Lower leg skin (tissue), 4 donors: ENCODE data around the gene ZNF69. TPM values are rescaled to one million over a fixed set of nuclear protein-coding genes. Genes with fewer than 3 reads are reported as not detected.
"Not testable (repeated sequence)": the region's sequence is repeated elsewhere in the genome, so short reads cannot be mapped to it uniquely, and the experiment has no call there.

Source experiments
- DNase-seq, 2 donors: peaks; one replicate each; pipeline ENCODE4 v3.0.0-alpha.2; 2019; ENCODE audit warnings: low spot score in 2 of 2
- H3K4me3 ChIP-seq: fragments of 200-600 bp; sonication (generic); 2 replicates; pipeline ENCODE4 v1.5.1; 2017; ENCODE audit warnings: mild to moderate bottlenecking, low read depth; ENCODE audit not compliant: poor library complexity, severe bottlenecking
- POLR2A ChIP-seq, 2 donors: fragments of 450-650 bp; IDR thresholded peaks; one replicate each; pipeline ENCODE4 v1.6.1; 2016 to 2017; ENCODE audit warnings: antibody characterized with exemption in 2 of 2, mild to moderate bottlenecking in 1 of 2, moderate library complexity in 1 of 2
- WGBS, 2 donors: methylation state at CpG; one replicate each; pipeline ENCODE4 v1.1.5; 2018; 5-methylcytosine and 5-hydroxymethylcytosine counted together
- intact Hi-C: fragments of 100-400 bp; cut with DNase I; formaldehyde crosslinking; loops from one replicate; pipeline ENCODE4 v1.15.0; 2023; ENCODE audit warnings: low total_unique reads
- total RNA-seq, 4 donors: library from RNA; depleted of rRNA; stranded (reverse); fragments of >200 nt; gene quantifications; one replicate each; pipeline ENCODE4 v1.1.0, GENCODE V29; 2016
- TF ChIP-seq, protein P1 (sequence below), 3 donors: fragments of 450-650 bp; IDR thresholded peaks; one replicate each; pipeline ENCODE4 v1.5.1; 2016; ENCODE audit warnings: antibody characterized with exemption in 3 of 3, mild to moderate bottlenecking in 3 of 3, moderate library complexity in 2 of 3

Gene ZNF69
- total RNA-seq, 4 donors from 2014 or later = 2.0 to 5.5 (median 3.8) TPM

DNA sequence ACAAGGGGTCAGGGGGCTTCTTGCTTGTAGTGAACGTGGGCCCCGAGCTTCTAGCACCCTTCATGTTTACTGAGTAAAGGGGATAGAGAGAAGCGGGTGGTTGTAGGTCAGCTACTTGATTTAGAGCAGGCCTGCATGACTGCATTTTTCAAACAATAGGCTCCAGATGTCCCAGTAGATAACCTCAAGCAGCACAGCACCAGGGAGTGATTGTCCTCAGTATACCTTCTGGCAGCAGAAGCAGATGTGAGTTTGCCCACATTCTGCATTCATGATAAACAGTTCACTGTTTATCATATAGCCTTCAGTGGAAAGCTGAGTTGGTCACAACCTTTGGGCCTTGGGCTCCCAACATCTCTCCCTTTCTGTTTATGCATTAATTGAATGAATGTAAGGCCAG is 34.2 kb upstream of the ZNF69 start:
- TF ChIP-seq POLR2A (IDR thresholded peaks at IDR 0.05) = no peak
- TF ChIP-seq, protein P1, sequence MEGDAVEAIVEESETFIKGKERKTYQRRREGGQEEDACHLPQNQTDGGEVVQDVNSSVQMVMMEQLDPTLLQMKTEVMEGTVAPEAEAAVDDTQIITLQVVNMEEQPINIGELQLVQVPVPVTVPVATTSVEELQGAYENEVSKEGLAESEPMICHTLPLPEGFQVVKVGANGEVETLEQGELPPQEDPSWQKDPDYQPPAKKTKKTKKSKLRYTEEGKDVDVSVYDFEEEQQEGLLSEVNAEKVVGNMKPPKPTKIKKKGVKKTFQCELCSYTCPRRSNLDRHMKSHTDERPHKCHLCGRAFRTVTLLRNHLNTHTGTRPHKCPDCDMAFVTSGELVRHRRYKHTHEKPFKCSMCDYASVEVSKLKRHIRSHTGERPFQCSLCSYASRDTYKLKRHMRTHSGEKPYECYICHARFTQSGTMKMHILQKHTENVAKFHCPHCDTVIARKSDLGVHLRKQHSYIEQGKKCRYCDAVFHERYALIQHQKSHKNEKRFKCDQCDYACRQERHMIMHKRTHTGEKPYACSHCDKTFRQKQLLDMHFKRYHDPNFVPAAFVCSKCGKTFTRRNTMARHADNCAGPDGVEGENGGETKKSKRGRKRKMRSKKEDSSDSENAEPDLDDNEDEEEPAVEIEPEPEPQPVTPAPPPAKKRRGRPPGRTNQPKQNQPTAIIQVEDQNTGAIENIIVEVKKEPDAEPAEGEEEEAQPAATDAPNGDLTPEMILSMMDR (IDR thresholded peaks at IDR 0.05) = no peak
- intact Hi-C loops = no loop called here
- WGBS, 2 donors = 80 to 86% methylated on average over 3 of the region's 3 CpGs
- H3K4me3 ChIP-seq = no peak overlapping the region
- DNase-seq = no peak

DNA sequence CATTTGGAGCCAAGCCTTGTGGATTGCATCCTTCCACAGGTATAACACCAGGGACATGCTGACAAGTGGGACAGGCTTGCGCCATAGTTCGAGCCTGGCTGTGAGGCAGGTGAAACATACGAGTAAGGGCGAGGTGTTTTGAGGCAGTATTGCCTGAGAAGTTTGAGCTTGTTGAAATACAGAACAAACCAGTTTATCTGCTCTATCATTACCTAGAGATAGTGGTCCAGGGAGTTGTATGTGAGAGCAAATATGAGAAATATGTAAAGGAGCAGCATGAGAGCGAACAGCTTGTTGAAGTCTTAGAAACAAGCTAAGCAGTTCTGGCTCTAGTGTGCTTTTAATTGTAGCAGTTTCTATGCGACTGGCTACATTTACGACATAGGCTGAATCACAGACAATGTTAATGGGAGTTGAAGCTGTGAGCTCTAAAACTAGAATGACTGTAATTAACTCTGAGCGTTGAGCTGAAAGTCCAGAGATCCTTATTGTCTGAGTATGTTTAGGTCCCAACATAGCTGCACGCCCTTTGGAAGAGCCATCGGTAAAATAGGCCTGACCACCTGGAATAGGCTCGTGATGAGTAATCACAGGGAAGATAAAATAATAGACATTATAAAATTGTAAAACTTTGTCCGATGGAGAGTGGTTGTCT is 30.9 kb upstream of the ZNF69 start:
- DNase-seq = peak in 1 of 2 donors; percentile 37
- no peak for TF ChIP-seq POLR2A (IDR thresholded peaks at IDR 0.05)
- TF ChIP-seq, protein P1 (IDR thresholded peaks at IDR 0.05) = no peak
- intact Hi-C loops = no loop called here

DNA sequence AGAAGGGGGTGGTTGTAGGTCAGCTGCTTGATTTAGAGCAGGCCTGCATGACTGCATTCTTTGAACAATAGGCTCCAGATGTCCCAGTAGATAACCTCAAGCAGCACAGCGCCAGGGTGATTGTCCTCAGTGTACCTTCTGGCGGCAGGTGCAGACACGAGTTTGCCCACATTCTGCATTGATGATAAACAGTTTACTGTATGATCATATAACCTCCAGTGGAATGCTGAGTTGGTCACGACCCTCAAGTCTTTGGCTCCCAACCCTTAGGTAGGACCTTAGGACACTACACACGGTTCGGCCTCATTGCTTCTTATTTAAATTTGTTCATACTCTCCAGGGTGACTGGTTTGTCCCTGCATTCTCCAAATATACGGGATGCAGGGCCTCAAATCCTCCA is 26.9 kb upstream of the ZNF69 start:
- no peak for DNase-seq
- TF ChIP-seq POLR2A (IDR thresholded peaks at IDR 0.05) = no peak
- TF ChIP-seq, protein P1 (IDR thresholded peaks at IDR 0.05) = no peak
- WGBS, 2 donors = 89 to 95% methylated on average over 7 of the region's 7 CpGs

More for the DNA sequence above, 30.9 kb upstream of the ZNF69 start:
- H3K4me3 ChIP-seq = no peak overlapping the region
- WGBS, 2 donors = 58 to 67% methylated on average over 12 of the region's 12 CpGs

DNA sequence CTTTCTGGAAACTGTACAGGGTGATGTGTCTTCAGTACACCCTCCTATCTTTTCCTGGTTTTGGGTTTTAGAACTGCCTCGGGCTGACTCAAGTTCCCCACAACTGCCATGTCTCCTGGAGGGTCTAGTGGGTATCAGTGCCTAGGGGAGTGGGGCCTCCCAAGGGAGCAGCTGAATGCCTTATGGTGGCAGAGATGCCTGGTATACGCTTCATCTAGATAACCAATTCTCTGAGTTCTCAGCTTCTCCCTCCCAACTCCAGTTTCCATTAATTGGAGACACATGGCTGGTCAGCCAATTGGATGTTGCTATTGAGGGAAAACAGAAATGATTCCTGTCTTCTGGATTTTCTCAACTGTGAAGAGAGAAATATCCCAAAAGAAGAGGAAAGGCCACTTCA is 26.3 kb upstream of the ZNF69 start:
- H3K4me3 ChIP-seq = no peak overlapping the region
- no peak for DNase-seq
- TF ChIP-seq, protein P1 (IDR thresholded peaks at IDR 0.05) = no peak
- intact Hi-C loops = no loop called here
- 100% methylated on average over 2 of the region's 2 CpGs for WGBS, 2 donors

More for the DNA sequence above, 26.9 kb upstream of the ZNF69 start:
- intact Hi-C loops = no loop called here
- no peak overlapping the region for H3K4me3 ChIP-seq

DNA sequence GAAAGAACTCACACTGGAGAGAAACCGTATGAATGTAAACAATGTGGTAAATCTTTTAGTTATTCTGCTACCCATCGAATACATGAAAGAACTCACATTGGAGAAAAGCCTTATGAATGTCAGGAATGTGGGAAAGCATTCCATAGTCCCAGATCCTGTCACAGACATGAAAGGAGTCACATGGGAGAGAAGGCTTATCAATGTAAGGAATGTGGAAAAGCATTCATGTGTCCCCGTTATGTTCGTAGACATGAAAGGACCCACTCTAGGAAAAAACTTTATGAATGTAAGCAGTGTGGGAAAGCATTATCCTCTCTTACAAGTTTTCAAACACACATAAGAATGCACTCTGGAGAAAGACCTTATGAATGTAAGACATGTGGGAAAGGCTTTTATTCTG is 19.8 kb upstream of the ZNF69 start:
- DNase-seq, intact Hi-C loops, H3K4me3 ChIP-seq: not testable (repeated sequence)
- 91 to 95% methylated on average over 4 of the region's 4 CpGs for WGBS, 2 donors

DNA sequence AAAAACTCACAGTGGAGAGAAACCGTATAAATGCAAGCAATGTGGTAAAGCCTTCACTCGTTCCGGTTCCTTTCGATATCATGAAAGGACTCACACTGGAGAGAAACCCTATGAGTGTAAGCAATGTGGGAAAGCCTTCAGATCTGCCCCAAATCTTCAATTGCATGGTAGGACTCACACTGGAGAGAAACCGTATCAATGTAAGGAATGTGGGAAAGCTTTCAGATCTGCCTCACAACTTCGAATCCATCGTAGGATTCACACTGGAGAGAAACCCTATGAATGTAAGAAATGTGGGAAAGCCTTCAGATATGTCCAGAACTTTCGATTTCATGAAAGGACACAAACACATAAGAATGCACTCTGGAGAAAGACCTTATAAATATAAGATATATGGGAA is 19.4 kb upstream of the ZNF69 start:
- no peak for DNase-seq
- WGBS, 2 donors = 98% methylated on average over 8 of the region's 8 CpGs
- TF ChIP-seq, protein P1 (IDR thresholded peaks at IDR 0.05) = no peak
- no peak for TF ChIP-seq POLR2A (IDR thresholded peaks at IDR 0.05)
- intact Hi-C loops = no loop called here
- H3K4me3 ChIP-seq = no peak overlapping the region
